SJCRH30 (cell line): Measurements from ENCODE around the gene CHAF1B. TPM values are rescaled to one million over a fixed set of nuclear protein-coding genes. Genes with fewer than 3 reads are reported as not detected.

ENCODE experiments used
- DNase-seq, 2 experiments: peaks; one replicate each; pipeline ENCODE4 v3.0.0-alpha.2; 2015 to 2020
- H3K27ac ChIP-seq: fragments of 250-450 bp; sonication (Bioruptor Pico); 2 replicates; pipeline ENCODE4 v1.5.1; 2020; ENCODE audit warnings: mild to moderate bottlenecking, moderate library complexity
- H3K27me3 ChIP-seq: fragments of 250-450 bp; sonication (Bioruptor Pico); 2 replicates; pipeline ENCODE4 v1.5.1; 2020; ENCODE audit warnings: mild to moderate bottlenecking, moderate library complexity
- H3K36me3 ChIP-seq: fragments of 250-450 bp; sonication (Bioruptor Pico); 2 replicates; pipeline ENCODE4 v1.5.1; 2020; ENCODE audit warnings: mild to moderate bottlenecking, moderate library complexity
- H3K4me1 ChIP-seq: fragments of 250-450 bp; sonication (Bioruptor Pico); 2 replicates; pipeline ENCODE4 v1.5.1; 2020; ENCODE audit warnings: mild to moderate bottlenecking, moderate library complexity
- H3K4me3 ChIP-seq: fragments of 250-450 bp; sonication (Bioruptor Pico); 2 replicates; pipeline ENCODE4 v1.5.1; 2020; ENCODE audit warnings: mild to moderate bottlenecking, moderate library complexity
- H3K9me3 ChIP-seq: fragments of 250-450 bp; sonication (Bioruptor Pico); replicated peaks from 2 replicates; pipeline ENCODE4 v1.5.1; 2020; ENCODE audit warnings: mild to moderate bottlenecking, moderate library complexity
- total RNA-seq: library from RNA; depleted of rRNA; stranded (reverse); fragments of >200 nt; shearing (Covaris generic); gene quantifications from 2 replicates; pipeline ENCODE4 v1.2.3, GENCODE V29; 2014

Gene CHAF1B
- total RNA-seq, 1 experiment from 2014 or later = 18.7 TPM

- Histone ChIP-seq H3K9me3 (no peaks in the 10 kb centered on the region), H3K4me1 (no peaks in the 10 kb centered on the region), H3K36me3 (peaks cover 29% of the 10 kb centered on the region), H3K27ac (no peak overlapping the region), H3K27me3 (no peaks in the 10 kb centered on the region), H3K4me3 (no peak overlapping the region)
- no peak for DNase-seq
These were observed 17.1 kb downstream of the CHAF1B start for GRCh38 chr21:36402339-36402738.

GRCh38 chr21:36403713-36404112 lies 18.5 kb downstream of the CHAF1B start:
- H3K27me3 ChIP-seq = no peaks in the 10 kb centered on the region
- no peak overlapping the region for H3K27ac ChIP-seq
- H3K4me3 ChIP-seq = no peak overlapping the region
- no peak for DNase-seq
- no peaks in the 10 kb centered on the region for H3K4me1 ChIP-seq
- no peaks in the 10 kb centered on the region for H3K9me3 ChIP-seq
- peaks cover 34% of the 10 kb centered on the region for H3K36me3 ChIP-seq

- no peaks in the 10 kb centered on the region for H3K9me3 ChIP-seq
- H3K4me1 ChIP-seq = no peaks in the 10 kb centered on the region
- H3K36me3 ChIP-seq = peaks cover 28% of the 10 kb centered on the region
- no peak for DNase-seq
- H3K27ac ChIP-seq = no peak overlapping the region
- no peaks in the 10 kb centered on the region for H3K27me3 ChIP-seq
- H3K4me3 ChIP-seq = no peak overlapping the region
These were observed 23.4 kb downstream of the CHAF1B start for GRCh38 chr21:36408568-36408967.

- DNase-seq = no peak
- H3K27me3 ChIP-seq = no peaks in the 10 kb centered on the region
- H3K27ac ChIP-seq = no peak overlapping the region
- no peak overlapping the region for H3K4me3 ChIP-seq
- no peaks in the 10 kb centered on the region for H3K9me3 ChIP-seq
- H3K36me3 ChIP-seq = peaks cover 17% of the 10 kb centered on the region; the same call in 1 of the 2 replicates
- H3K4me1 ChIP-seq = no peaks in the 10 kb centered on the region
These were observed 26.1 kb downstream of the CHAF1B start for GRCh38 chr21:36411301-36411700.

GRCh38 chr21:36412916-36413315 lies 27.7 kb downstream of the CHAF1B start:
- no peaks in the 10 kb centered on the region for H3K4me1 ChIP-seq
- no peak overlapping the region for H3K4me3 ChIP-seq
- DNase-seq = no peak
- no peak overlapping the region for H3K27ac ChIP-seq
- no peaks in the 10 kb centered on the region for H3K9me3 ChIP-seq
- H3K36me3 ChIP-seq = peaks cover 19% of the 10 kb centered on the region; the same call in 1 of the 2 replicates
- no peaks in the 10 kb centered on the region for H3K27me3 ChIP-seq

GRCh38 chr21:36415375-36415774 lies 30.2 kb downstream of the CHAF1B start:
- Histone ChIP-seq H3K4me1 (peaks cover 1% of the 10 kb centered on the region; the same call in 1 of the 2 replicates), H3K4me3 (no peak overlapping the region), H3K9me3 (no peaks in the 10 kb centered on the region), H3K27me3 (no peaks in the 10 kb centered on the region), H3K27ac (no peak overlapping the region), H3K36me3 (peaks cover 16% of the 10 kb centered on the region; the same call in 1 of the 2 replicates)
- no peak for DNase-seq

GRCh38 chr21:36419241-36419640 lies 34.0 kb downstream of the CHAF1B start:
- no peak for DNase-seq
- H3K4me1 ChIP-seq = peaks cover 16% of the 10 kb centered on the region
- peaks cover 7% of the 10 kb centered on the region; the same call in 1 of the 2 replicates for H3K36me3 ChIP-seq
- no peak overlapping the region for H3K27ac ChIP-seq
- H3K27me3 ChIP-seq = no peaks in the 10 kb centered on the region
- H3K4me3 ChIP-seq = no peak overlapping the region
- H3K9me3 ChIP-seq = no peaks in the 10 kb centered on the region

- H3K27ac ChIP-seq = no peak overlapping the region
- H3K4me1 ChIP-seq = peaks cover 20% of the 10 kb centered on the region
- peaks cover 7% of the 10 kb centered on the region; the same call in 1 of the 2 replicates for H3K36me3 ChIP-seq
- peak; percentile 85 to 94 for DNase-seq
- no peak overlapping the region for H3K4me3 ChIP-seq
- no peaks in the 10 kb centered on the region for H3K27me3 ChIP-seq
- H3K9me3 ChIP-seq = no peaks in the 10 kb centered on the region
These were observed 34.8 kb downstream of the CHAF1B start for GRCh38 chr21:36419996-36420395.

- H3K36me3 ChIP-seq = peaks cover 7% of the 10 kb centered on the region; the same call in 1 of the 2 replicates
- peak in 1 of 2 experiments; percentile 48 for DNase-seq
These were observed 35.6 kb downstream of the CHAF1B start for GRCh38 chr21:36420571-36421339.

GRCh38 chr21:36422279-36423098 lies 37.3 kb downstream of the CHAF1B start:
- no peaks in the 10 kb centered on the region for H3K36me3 ChIP-seq
- peaks cover 20% of the 10 kb centered on the region for H3K4me1 ChIP-seq
- H3K9me3 ChIP-seq = no peaks in the 10 kb centered on the region
- DNase-seq = peak; percentile 75 to 88
- no peaks in the 10 kb centered on the region for H3K27me3 ChIP-seq
- H3K4me3 ChIP-seq = no peak overlapping the region
- H3K27ac ChIP-seq = no peak overlapping the region

More at GRCh38 chr21:36420571-36421339, 35.6 kb downstream of the CHAF1B start:
- H3K27ac ChIP-seq = no peak overlapping the region
- H3K27me3 ChIP-seq = no peaks in the 10 kb centered on the region
- H3K4me3 ChIP-seq = no peak overlapping the region
- H3K4me1 ChIP-seq = peaks cover 20% of the 10 kb centered on the region
- no peaks in the 10 kb centered on the region for H3K9me3 ChIP-seq

- DNase-seq = peak in 1 of 2 experiments; percentile 16
- Histone ChIP-seq H3K27ac (peak overlapping the region; percentile 16; the same call in 1 of the 2 replicates), H3K4me3 (no peak overlapping the region), H3K36me3 (no peaks in the 10 kb centered on the region), H3K9me3 (no peaks in the 10 kb centered on the region), H3K4me1 (peaks cover 22% of the 10 kb centered on the region), H3K27me3 (no peaks in the 10 kb centered on the region)
These were observed 38.7 kb downstream of the CHAF1B start for GRCh38 chr21:36423771-36424433.

GRCh38 chr21:36424592-36424991 lies 39.4 kb downstream of the CHAF1B start:
- Histone ChIP-seq H3K4me1 (peaks cover 26% of the 10 kb centered on the region), H3K9me3 (no peaks in the 10 kb centered on the region), H3K36me3 (no peaks in the 10 kb centered on the region), H3K27me3 (no peaks in the 10 kb centered on the region), H3K4me3 (no peak overlapping the region), H3K27ac (peak overlapping the region; percentile 2; the same call in 1 of the 2 replicates)
- no peak for DNase-seq

- peaks cover 27% of the 10 kb centered on the region for H3K4me1 ChIP-seq
- H3K36me3 ChIP-seq = no peaks in the 10 kb centered on the region
- no peak overlapping the region for H3K27ac ChIP-seq
- H3K27me3 ChIP-seq = no peaks in the 10 kb centered on the region
- peak; percentile 56 to 62 for DNase-seq
- no peaks in the 10 kb centered on the region for H3K9me3 ChIP-seq
- H3K4me3 ChIP-seq = no peak overlapping the region
These were observed 40.1 kb downstream of the CHAF1B start for GRCh38 chr21:36425286-36425685.

- Histone ChIP-seq H3K4me3 (no peak overlapping the region), H3K9me3 (no peaks in the 10 kb centered on the region), H3K36me3 (no peaks in the 10 kb centered on the region), H3K27ac (no peak overlapping the region), H3K4me1 (peaks cover 21% of the 10 kb centered on the region), H3K27me3 (no peaks in the 10 kb centered on the region)
- DNase-seq = no peak
These were observed 42.3 kb downstream of the CHAF1B start for GRCh38 chr21:36427502-36427901.
